AG04450 (cell line): Measurements from ENCODE around the gene LSM3. TPM values are rescaled to one million over a fixed set of nuclear protein-coding genes. Genes with fewer than 3 reads are reported as not detected.

ENCODE experiments used
- CTCF ChIA-PET: fragments of 300-600, 350-600 bp; formaldehyde crosslinking; extraction: SDS; loops from one replicate; lab custom pipeline; 2022; ENCODE audit warnings: antibody characterized with exemption, inconsistent platforms; lab: Charles Lee
- POLR2A ChIA-PET: fragments of 350-600 bp; formaldehyde crosslinking; extraction: SDS; loops from one replicate; lab custom pipeline; 2021; ENCODE audit warnings: antibody characterized with exemption, inconsistent platforms; lab: Yijun Ruan, JAX
- DNase-seq: peaks from one replicate; pipeline ENCODE4 v3.0.0-alpha.2; 2011; ENCODE audit warnings: low read depth, low spot score
- H3K27ac ChIP-seq: one replicate; pipeline ENCODE4 v1.5.1; 2012; ENCODE audit warnings: low read depth, low read length, control low read depth
- H3K27me3 ChIP-seq: one replicate; pipeline ENCODE4 v1.6.0; 2012; ENCODE audit warnings: low read length; ENCODE audit not compliant: control insufficient read depth, insufficient read depth
- H3K4me3 ChIP-seq: 2 replicates; pipeline ENCODE4 v1.5.1; 2011; ENCODE audit warnings: mild to moderate bottlenecking, low read depth, low read length, control low read depth
- H3K9me3 ChIP-seq: 2 replicates; pipeline ENCODE4 v1.5.1; 2012; ENCODE audit warnings: low read length; ENCODE audit not compliant: control insufficient read depth, insufficient read depth
- CTCF ChIP-seq: IDR thresholded peaks from 2 replicates; pipeline ENCODE4 v1.5.1; 2011; ENCODE audit warnings: low read depth, low read length, control low read depth, inconsistent platforms
- polyA plus RNA-seq: library from polyadenylated mRNA; depleted of rRNA; stranded (reverse); fragments of >200 nt; gene quantifications from 2 replicates; pipeline ENCODE4 v1.2.3, GENCODE V29; 2011

The LSM3 gene
- polyA plus RNA-seq, 1 experiment, result 11.9 TPM

- ChIA-PET POLR2A (no interaction called here), CTCF (interaction anchor here (1.0 kb wide), 1 partner anchor 22 kb away, joined by 3 read pairs; no protein-coding TSS in a partner anchor)
- no peak for TF ChIP-seq CTCF
- no peak for DNase-seq
- no peak overlapping the region for H3K27ac ChIP-seq
- no peaks in the 10 kb centered on the region for H3K9me3 ChIP-seq
- H3K4me3 ChIP-seq, result no peak overlapping the region
- no peaks in the 10 kb centered on the region for H3K27me3 ChIP-seq
Observed at GRCh38 chr3:14181253-14181652, 2.6 kb downstream of the LSM3 start.

- CTCF ChIA-PET, result interaction anchor here (0.6 to 1.2 kb wide), 2 partner anchors 20 to 741 kb away, joined by 5 read pairs; no protein-coding TSS in a partner anchor
- H3K27ac ChIP-seq, result no peak overlapping the region
- POLR2A ChIA-PET, result no interaction called here
Observed at GRCh38 chr3:14183015-14183577, 4.5 kb downstream of the LSM3 start.

GRCh38 chr3:14186854-14187458, 8.3 kb downstream of the LSM3 start:
- H3K27ac ChIP-seq, result no peak overlapping the region
- TF ChIP-seq CTCF, result no peak
- no peaks in the 10 kb centered on the region for H3K27me3 ChIP-seq
- CTCF ChIA-PET, result interaction anchor here (3.3 kb wide), 1 partner anchor 17 kb away, joined by 14 read pairs; no protein-coding TSS in a partner anchor
- H3K4me3 ChIP-seq, result no peak overlapping the region
- no peak for DNase-seq
- no peaks in the 10 kb centered on the region for H3K9me3 ChIP-seq
- POLR2A ChIA-PET, result no interaction called here

More at GRCh38 chr3:14183015-14183577, 4.5 kb downstream of the LSM3 start:
- DNase-seq, result no peak
- TF ChIP-seq CTCF, result no peak
- no peak overlapping the region for H3K4me3 ChIP-seq
- H3K27me3 ChIP-seq, result no peaks in the 10 kb centered on the region
- no peaks in the 10 kb centered on the region for H3K9me3 ChIP-seq

GRCh38 chr3:14188041-14188754, 9.6 kb downstream of the LSM3 start:
- CTCF ChIA-PET, result interaction anchor here (3.3 kb wide), 1 partner anchor 16 kb away, joined by 14 read pairs; no protein-coding TSS in a partner anchor
- Histone ChIP-seq H3K9me3 (no peaks in the 10 kb centered on the region), H3K4me3 (no peak overlapping the region), H3K27me3 (no peaks in the 10 kb centered on the region), H3K27ac (no peak overlapping the region)
- TF ChIP-seq CTCF, result no peak
- DNase-seq, result no peak
- POLR2A ChIA-PET, result interaction anchor here (1.4 kb wide), 1 partner anchor 10 kb away, joined by 5 read pairs; the partner anchor contains the start of genes LSM3 and XPC
